H1 (cell line): ENCODE results near the gene SELENBP1. TPM values are rescaled to one million over a fixed set of nuclear protein-coding genes. Genes with fewer than 3 reads are reported as not detected.

Experiments
- CTCF ChIA-PET: fragments of 300-600 bp; sonication (Branson Sonifier 250); formaldehyde crosslinking; loops from one replicate; lab custom pipeline; 2021; ENCODE audit not compliant: partially characterized antibody; lab: Charles Lee
- POLR2A ChIA-PET: fragments of 300-600 bp; sonication (Branson Sonifier 250); formaldehyde crosslinking; loops from one replicate; lab custom pipeline; 2021; ENCODE audit warnings: inconsistent platforms; ENCODE audit not compliant: partially characterized antibody; lab: Charles Lee
- DNase-seq, 2 experiments: peaks; one replicate each; pipeline versions ENCODE4 v3.0.0 to v3.0.0-alpha.2; 2010 to 2022; ENCODE audit warnings: low spot score in 2 of 2, low read depth in 1 of 2, mixed read lengths in 1 of 2
- FAIRE-seq: peaks from 2 replicates; lab custom pipeline; 2011; peaks lifted over from hg19 to GRCh38; lab: Jason Lieb, UNC
- H2AFZ ChIP-seq: 2 replicates; pipeline ENCODE4 v1.8.1; 2012; ENCODE audit warnings: low read length, inconsistent platforms
- H2AK5ac ChIP-seq: 2 replicates; pipeline ENCODE4 v1.6.1; 2013; ENCODE audit warnings: low read depth, low read length
- H2BK120ac ChIP-seq: replicated peaks from 2 replicates; pipeline ENCODE3; 2013; ENCODE audit warnings: low read depth, low read length, inconsistent platforms
- H2BK12ac ChIP-seq: 2 replicates; pipeline ENCODE4 v1.6.1; 2013; ENCODE audit warnings: low read depth, low read length
- H2BK15ac ChIP-seq: 2 replicates; pipeline ENCODE4 v1.6.1; 2013; ENCODE audit warnings: low read length
- H2BK20ac ChIP-seq: 2 replicates; pipeline ENCODE4 v1.6.1; 2013; ENCODE audit warnings: low read length
- H2BK5ac ChIP-seq: 2 replicates; pipeline ENCODE4 v1.6.1; 2013; ENCODE audit warnings: low read depth, low read length
- H3K14ac ChIP-seq: 2 replicates; pipeline ENCODE4 v1.6.1; 2013; ENCODE audit warnings: inconsistent platforms; ENCODE audit not compliant: insufficient read length
- H3K18ac ChIP-seq: 2 replicates; pipeline ENCODE4 v1.6.1; 2013; ENCODE audit warnings: low read length; ENCODE audit errors: extremely low read depth
- H3K23ac ChIP-seq: 2 replicates; pipeline ENCODE4 v1.6.1; 2013; ENCODE audit warnings: inconsistent platforms; ENCODE audit not compliant: insufficient read length
- H3K23me2 ChIP-seq: 2 replicates; pipeline ENCODE4 v1.6.1; 2013; ENCODE audit warnings: low read depth, low read length
- H3K27ac ChIP-seq: 2 replicates; pipeline ENCODE4 v1.6.1; 2011; ENCODE audit warnings: low read depth, low read length, inconsistent platforms
- H3K27me3 ChIP-seq, 4 experiments: replicated peaks in 1 of 4; 1 replicate in 1 of 4; 2 replicates in 3 of 4; pipeline versions ENCODE4 v1.6.1 to v1.8.1; 2011 to 2013; ENCODE audit warnings: low read length in 3 of 4, mild to moderate bottlenecking in 3 of 4, inconsistent platforms in 2 of 4, mixed read lengths in 2 of 4, moderate library complexity in 1 of 4; ENCODE audit not compliant: control insufficient read depth in 3 of 4, insufficient read depth in 3 of 4; ENCODE audit errors: extremely low read depth in 1 of 4
- H3K36me3 ChIP-seq, 4 experiments: 2 replicates each; pipeline versions ENCODE4 v1.6.1 to v1.8.1; 2011 to 2013; ENCODE audit warnings: mild to moderate bottlenecking in 4 of 4, low read length in 3 of 4, moderate library complexity in 2 of 4, control low read depth in 1 of 4, inconsistent platforms in 1 of 4; ENCODE audit not compliant: insufficient read depth in 4 of 4, control insufficient read depth in 2 of 4
- H3K4ac ChIP-seq: replicated peaks from 2 replicates; pipeline ENCODE3; 2013; ENCODE audit warnings: low read length, low read depth, mixed read lengths, inconsistent platforms; ENCODE audit not compliant: insufficient read length
- H3K4me1 ChIP-seq, 4 experiments: replicated peaks in 1 of 4; 1 replicate in 1 of 4; 2 replicates in 3 of 4; pipeline versions ENCODE4 v1.6.1 to v1.8.1; 2011 to 2013; ENCODE audit warnings: low read length in 3 of 4, inconsistent platforms in 2 of 4, mixed read lengths in 1 of 4; ENCODE audit not compliant: insufficient read depth in 4 of 4, control insufficient read depth in 3 of 4
- H3K4me2 ChIP-seq, 2 experiments: 2 replicates each; pipeline versions ENCODE4 v1.6.1 to v1.8.1; 2011 to 2013; ENCODE audit warnings: low read depth in 2 of 2, low read length in 2 of 2, control low read depth in 1 of 2, inconsistent platforms in 1 of 2, mild to moderate bottlenecking in 1 of 2; ENCODE audit not compliant: insufficient read depth in 1 of 2
- H3K4me3 ChIP-seq, 4 experiments: fragments of 200-600, 300-600 bp in 1 of 4; sonication (generic), shearing (Covaris generic), sonication (Bioruptor Twin) in 1 of 4; 2 replicates each; pipeline versions ENCODE4 v1.5.1 to v1.8.1; 2011 to 2016; ENCODE audit warnings: low read length in 4 of 4, low read depth in 3 of 4, control low read depth in 2 of 4, inconsistent platforms in 2 of 4, mild to moderate bottlenecking in 2 of 4, mixed read lengths in 1 of 4, moderate library complexity in 1 of 4; ENCODE audit not compliant: insufficient read depth in 2 of 4; ENCODE audit errors: extremely low read depth in 1 of 4
- H3K56ac ChIP-seq: replicated peaks from 2 replicates; pipeline ENCODE3; 2013; ENCODE audit warnings: low read depth, mild to moderate bottlenecking, mixed read lengths, low read length, inconsistent platforms; ENCODE audit not compliant: insufficient read length
- H3K79me1 ChIP-seq: 2 replicates; pipeline ENCODE4 v1.6.1; 2013; ENCODE audit warnings: low read depth, low read length, control low read depth
- H3K79me2 ChIP-seq, 2 experiments: 2 replicates each; pipeline versions ENCODE4 v1.6.1 to v1.8.1; 2012 to 2013; ENCODE audit warnings: low read length in 2 of 2, mild to moderate bottlenecking in 2 of 2, inconsistent platforms in 1 of 2; ENCODE audit not compliant: insufficient read depth in 2 of 2, control insufficient read depth in 1 of 2
- H3K9ac ChIP-seq, 4 experiments: replicated peaks in 1 of 4; 1 replicate in 1 of 4; 2 replicates in 3 of 4; pipeline versions ENCODE4 v1.6.1 to v1.8.1; 2011 to 2013; ENCODE audit warnings: low read depth in 3 of 4, low read length in 3 of 4, control low read depth in 2 of 4, mild to moderate bottlenecking in 2 of 4, moderate library complexity in 2 of 4, inconsistent platforms in 1 of 4; ENCODE audit errors: extremely low read depth in 1 of 4
- H3K9me3 ChIP-seq, 2 experiments: 2 replicates each; pipeline versions ENCODE4 v1.6.1 to v1.8.1; 2012 to 2013; ENCODE audit warnings: mild to moderate bottlenecking in 2 of 2, moderate library complexity in 2 of 2, control low read depth in 1 of 2, inconsistent platforms in 1 of 2, low read depth in 1 of 2, low read length in 1 of 2, mixed read lengths in 1 of 2; ENCODE audit not compliant: insufficient read depth in 2 of 2
- H4K20me1 ChIP-seq, 2 experiments: replicated peaks in 1 of 2; 2 replicates each; pipeline versions ENCODE3 to v1.8.1; 2011 to 2013; ENCODE audit warnings: inconsistent platforms in 2 of 2, low read length in 2 of 2, mild to moderate bottlenecking in 1 of 2; ENCODE audit not compliant: insufficient read depth in 2 of 2, control insufficient read depth in 1 of 2
- H4K5ac ChIP-seq: 2 replicates; pipeline ENCODE4 v1.6.1; 2013; ENCODE audit warnings: low read length, low read depth, mixed read lengths, inconsistent platforms; ENCODE audit not compliant: insufficient read length
- H4K8ac ChIP-seq: 2 replicates; pipeline ENCODE4 v1.8.0; 2013; ENCODE audit warnings: mild to moderate bottlenecking, moderate library complexity, low read length, inconsistent platforms; ENCODE audit not compliant: insufficient read depth; ENCODE audit errors: extremely low read depth
- H4K91ac ChIP-seq: replicated peaks from 2 replicates; pipeline ENCODE3; 2013; ENCODE audit warnings: low read length, mixed read lengths, inconsistent platforms; ENCODE audit not compliant: insufficient read length
- CHD2 ChIP-seq: IDR thresholded peaks from 2 replicates; pipeline ENCODE4 v1.6.1; 2012; ENCODE audit warnings: low read length, improper control_type of control experiment
- CREB1 ChIP-seq: IDR thresholded peaks from 2 replicates; pipeline ENCODE4 v1.6.1; 2012; ENCODE audit warnings: inconsistent platforms
- RAD21 ChIP-seq, 2 experiments: IDR thresholded peaks in 1 of 2; conservative IDR thresholded peaks in 1 of 2; 2 replicates each; pipeline ENCODE4 v1.6.1; 2011; ENCODE audit warnings: low read depth in 2 of 2, low read length in 2 of 2, improper control_type of control experiment in 1 of 2, inconsistent platforms in 1 of 2, mild to moderate bottlenecking in 1 of 2, moderate library complexity in 1 of 2
- SIN3A ChIP-seq, 2 experiments: IDR thresholded peaks in 1 of 2; conservative IDR thresholded peaks in 1 of 2; 2 replicates each; pipeline ENCODE4 v1.6.1; 2011 to 2012; ENCODE audit warnings: low read length in 2 of 2, improper control_type of control experiment in 1 of 2, low read depth in 1 of 2, mild to moderate bottlenecking in 1 of 2
- TBP ChIP-seq: IDR thresholded peaks from 2 replicates; pipeline ENCODE4 v1.6.1; 2011; ENCODE audit warnings: low read depth, low read length, improper control_type of control experiment
- TCF12 ChIP-seq: IDR thresholded peaks from 2 replicates; pipeline ENCODE4 v1.6.1; 2011; ENCODE audit warnings: low read depth, mild to moderate bottlenecking, low read length
- ZNF274 ChIP-seq: IDR thresholded peaks from 2 replicates; pipeline ENCODE4 v1.7.0; 2012; ENCODE audit warnings: low read length, borderline replicate concordance; ENCODE audit errors: extremely low read depth
- WGBS, 2 experiments: shearing (Covaris generic) in 1 of 2; methylation state at CpG; one replicate each; pipeline versions ENCODE4 v1.1.6 to v1.1.7; 2013 to 2015; ENCODE audit warnings: low lambda C conversion rate in 2 of 2, mixed read lengths in 2 of 2, inconsistent platforms in 1 of 2, low coverage in 1 of 2, missing lambda C conversion rate in 1 of 2; ENCODE audit not compliant: insufficient replicate concordance in 2 of 2, insufficient coverage in 1 of 2, insufficient read length in 1 of 2; ENCODE audit errors: extremely low coverage in 1 of 2, missing lambda C conversion rate in 1 of 2; 5-methylcytosine and 5-hydroxymethylcytosine counted together
- polyA plus RNA-seq, 7 experiments: library from polyadenylated mRNA; depleted of rRNA in 3 of 7; stranded (reverse) in 5 of 7; unstranded in 2 of 7; fragments of >200 nt in 5 of 7; fragments of 200-250 nt in 2 of 7; gene quantifications; 1 replicate in 5 of 7; 2 replicates in 1 of 7; 4 replicates in 1 of 7; pipeline versions ENCODE4 v1.2.1 to v1.2.3, GENCODE V29; 2011 to 2013; ENCODE audit warnings: missing spikeins in 2 of 7, mixed read lengths in 2 of 7
- total RNA-seq: library from RNA; stranded (reverse); fragmentation: NEBNext Ultra II Directional; extraction: Animal tissue kit (Norgen Biotek cat#: 25700); gene quantifications from 2 replicates; pipeline ENCODE4 v1.2.1, GENCODE V29; 2021
- TF ChIP-seq, protein P1 (sequence below), 3 experiments: IDR thresholded peaks; 1 replicate in 2 of 3; 2 replicates in 1 of 3; pipeline versions ENCODE4 v1.5.1 to v1.6.1; 2011; ENCODE audit warnings: low read length in 3 of 3, mild to moderate bottlenecking in 3 of 3, inconsistent platforms in 2 of 3, low read depth in 1 of 3, moderate library complexity in 1 of 3; ENCODE audit not compliant: insufficient read depth in 1 of 3; ENCODE audit errors: control extremely low read depth in 1 of 3

SELENBP1 gene
- total and polyA plus RNA-seq, 2 of the 8 experiments (the other 6 are each of a cell fraction or from before 2014, with no cell fraction given): 20.0 to 32.4 TPM

DNA sequence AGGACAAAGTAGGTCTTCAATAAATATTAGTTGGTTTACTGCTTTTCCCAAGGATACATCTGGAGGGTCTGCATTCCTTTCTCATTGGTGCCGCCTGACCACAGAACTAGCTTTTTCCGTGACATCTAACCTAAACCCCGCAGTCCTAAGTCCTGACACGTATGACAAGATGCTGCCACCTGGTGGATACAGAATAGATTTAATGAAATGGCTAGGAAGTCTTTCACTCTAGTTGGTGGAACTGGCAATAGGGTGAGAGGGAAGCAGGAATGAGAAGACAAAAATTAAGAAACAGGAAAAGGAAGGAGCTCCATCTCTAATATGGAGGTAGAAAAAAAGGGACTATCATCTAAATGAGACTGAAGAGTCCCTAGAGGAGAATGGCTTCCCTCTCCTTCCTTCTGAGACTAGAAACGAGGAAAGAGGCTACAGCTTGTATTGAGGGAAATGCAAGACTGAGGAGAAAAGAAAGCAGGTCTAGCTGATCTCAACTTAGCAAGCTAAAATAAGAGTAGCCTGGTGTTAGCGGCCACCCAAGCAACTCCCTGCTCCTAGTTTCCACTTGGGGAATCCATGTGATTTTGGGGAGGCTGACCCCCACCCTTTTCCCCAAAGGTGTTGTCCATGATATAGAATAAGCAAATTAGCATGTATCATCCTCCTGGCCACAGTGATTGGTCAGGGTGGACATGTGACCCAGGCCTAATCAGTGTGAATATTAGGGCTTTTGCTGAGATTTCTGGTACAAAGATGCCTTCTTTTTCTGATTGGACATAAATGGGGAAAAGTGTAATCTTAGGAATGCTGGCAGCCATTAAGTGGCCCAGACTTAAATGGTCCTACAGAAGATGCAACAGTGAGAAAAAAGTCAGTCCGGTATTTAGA is 31.4 kb downstream of the SELENBP1 start:
- Histone ChIP-seq H3K36me3 (peaks cover 19 to 36% (median 29%) of the 10 kb centered on the region in 4 experiments), H3K79me2 (peaks cover 3 to 6% of the 10 kb centered on the region in 2 experiments; a peak in 3 of 4 replicates), H2BK120ac (no peak overlapping the region), H3K23me2 (no peaks in the 10 kb centered on the region), H2AK5ac (no peak overlapping the region), H3K4me1 (peaks cover 3 to 5% (median 4%) of the 10 kb centered on the region in 4 experiments; a peak in 5 of 7 replicates), H2BK12ac (no peak overlapping the region), H4K20me1 (peaks cover 0 to 2% of the 10 kb centered on the region in 2 experiments), H4K5ac (no peak overlapping the region), H3K14ac (no peak overlapping the region), H3K56ac (no peak overlapping the region), H3K27me3 (no peaks in the 10 kb centered on the region), H3K4ac (no peak overlapping the region), H3K27ac (no peak overlapping the region), H3K9ac (no peak overlapping the region), H2BK5ac (no peak overlapping the region), H3K9me3 (no peaks in the 10 kb centered on the region), H3K4me3 (no peak overlapping the region), H4K91ac (no peak overlapping the region), H3K79me1 (peaks cover 6% of the 10 kb centered on the region), H3K18ac (no peak overlapping the region), H2AFZ (no peak overlapping the region), H3K23ac (no peak overlapping the region), H2BK15ac (no peak overlapping the region), H4K8ac (no peak overlapping the region), H3K4me2 (no peak overlapping the region), H2BK20ac (no peak overlapping the region)
- CTCF ChIA-PET: interaction anchor here (0.6 to 8.4 kb wide), 37 partner anchors 9 to 253 kb away, joined by 3 to 129 read pairs (median 4); partner anchors contain the start of genes PI4KB, PSMB4 and SELENBP1
- FAIRE-seq (peak; percentile 90), DNase-seq (no peak)
- POLR2A ChIA-PET: interaction anchor here (0.8 to 8.6 kb wide), 20 partner anchors 9 to 200 kb away, joined by 3 to 102 read pairs (median 4); partner anchors contain the start of genes PI4KB, PSMB4 and ZNF687
- WGBS, 2 experiments: 53% methylated on average over 7 of the region's 7 CpGs; no CpG with 5 or more reads in 1 of the 2 experiments
- TF ChIP-seq CHD2: no peak
- TF ChIP-seq RAD21 (IDR thresholded peaks at IDR 0.05 in 1 of 2, conservative IDR thresholded peaks at IDR 0.05 in 1 of 2; ENCODE audit: low read depth in 2 of 2, low read length in 2 of 2): peak; percentile 84
- TF ChIP-seq, protein P1, sequence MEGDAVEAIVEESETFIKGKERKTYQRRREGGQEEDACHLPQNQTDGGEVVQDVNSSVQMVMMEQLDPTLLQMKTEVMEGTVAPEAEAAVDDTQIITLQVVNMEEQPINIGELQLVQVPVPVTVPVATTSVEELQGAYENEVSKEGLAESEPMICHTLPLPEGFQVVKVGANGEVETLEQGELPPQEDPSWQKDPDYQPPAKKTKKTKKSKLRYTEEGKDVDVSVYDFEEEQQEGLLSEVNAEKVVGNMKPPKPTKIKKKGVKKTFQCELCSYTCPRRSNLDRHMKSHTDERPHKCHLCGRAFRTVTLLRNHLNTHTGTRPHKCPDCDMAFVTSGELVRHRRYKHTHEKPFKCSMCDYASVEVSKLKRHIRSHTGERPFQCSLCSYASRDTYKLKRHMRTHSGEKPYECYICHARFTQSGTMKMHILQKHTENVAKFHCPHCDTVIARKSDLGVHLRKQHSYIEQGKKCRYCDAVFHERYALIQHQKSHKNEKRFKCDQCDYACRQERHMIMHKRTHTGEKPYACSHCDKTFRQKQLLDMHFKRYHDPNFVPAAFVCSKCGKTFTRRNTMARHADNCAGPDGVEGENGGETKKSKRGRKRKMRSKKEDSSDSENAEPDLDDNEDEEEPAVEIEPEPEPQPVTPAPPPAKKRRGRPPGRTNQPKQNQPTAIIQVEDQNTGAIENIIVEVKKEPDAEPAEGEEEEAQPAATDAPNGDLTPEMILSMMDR (IDR thresholded peaks at IDR 0.05; ENCODE audit: control extremely low read depth in 1 of 3, insufficient read depth in 1 of 3, low read depth in 1 of 3, low read length in 3 of 3): peak; percentile 18 to 78 (median 74)
- 0 out of 2 replicates have a peak, but pooled peaks have one; percentile 20 for TF ChIP-seq TCF12
- 0 out of 4 replicates have a peak, but pooled peaks of 1 of the 2 experiments have one; percentile 45 for TF ChIP-seq SIN3A (conservative IDR thresholded peaks at IDR 0.05 in 1 of 2, IDR thresholded peaks at IDR 0.05 in 1 of 2; ENCODE audit: low read depth in 1 of 2, low read length in 2 of 2)
- TF ChIP-seq ZNF274: no peak
- peak; percentile 82 for TF ChIP-seq CREB1
- TF ChIP-seq TBP: peak; percentile 10; the same call in 1 of the 2 replicates
